Nephron progenitor cell (in vitro differentiated cells): ENCODE measurements around the gene PSMA7.
A peak's percentile ranks its signal among the peaks of the same experiment; 100 is the strongest.

ENCODE experiments used
- DNase-seq: peaks from one replicate; pipeline ENCODE4 v3.0.0; 2021
- H3K27ac Mint-ChIP-seq: 2 replicates; pipeline ENCODE4 v1.8.0; 2021; ENCODE audit warnings: mild to moderate bottlenecking, moderate library complexity, mixed read lengths
- H3K27me3 Mint-ChIP-seq: 2 replicates; pipeline ENCODE4 v1.8.0; 2021; ENCODE audit warnings: mild to moderate bottlenecking, low read depth, mixed read lengths; ENCODE audit not compliant: poor library complexity
- H3K36me3 Mint-ChIP-seq: 2 replicates; pipeline ENCODE4 v1.8.0; 2021; ENCODE audit warnings: low read depth, mixed read lengths
- H3K4me1 Mint-ChIP-seq: 2 replicates; pipeline ENCODE4 v1.8.0; 2021; ENCODE audit warnings: mixed read lengths
- H3K4me3 Mint-ChIP-seq: 2 replicates; pipeline ENCODE4 v1.8.0; 2021; ENCODE audit warnings: mild to moderate bottlenecking, moderate library complexity, mixed read lengths
- H3K9me3 Mint-ChIP-seq: 2 replicates; pipeline ENCODE4 v1.8.0; 2021; ENCODE audit warnings: mild to moderate bottlenecking, moderate library complexity, mixed read lengths
- TF ChIP-seq, protein P1 (sequence below): fragments of 200-600 bp; sonication (generic); IDR thresholded peaks from 2 replicates; pipeline ENCODE4 v1.5.0; 2021; ENCODE audit warnings: antibody characterized with exemption

The PSMA7 gene

GRCh38 chr20:62131560-62132320 is 11.5 kb downstream of the PSMA7 start:
- no peak for DNase-seq
- no peaks in the 10 kb centered on the region for H3K4me1 Mint-ChIP-seq
- no peak overlapping the region for H3K4me3 Mint-ChIP-seq
- H3K9me3 Mint-ChIP-seq: no peaks in the 10 kb centered on the region
- no peaks in the 10 kb centered on the region for H3K27me3 Mint-ChIP-seq
- peaks cover 65% of the 10 kb centered on the region for H3K36me3 Mint-ChIP-seq
- TF ChIP-seq, protein P1, sequence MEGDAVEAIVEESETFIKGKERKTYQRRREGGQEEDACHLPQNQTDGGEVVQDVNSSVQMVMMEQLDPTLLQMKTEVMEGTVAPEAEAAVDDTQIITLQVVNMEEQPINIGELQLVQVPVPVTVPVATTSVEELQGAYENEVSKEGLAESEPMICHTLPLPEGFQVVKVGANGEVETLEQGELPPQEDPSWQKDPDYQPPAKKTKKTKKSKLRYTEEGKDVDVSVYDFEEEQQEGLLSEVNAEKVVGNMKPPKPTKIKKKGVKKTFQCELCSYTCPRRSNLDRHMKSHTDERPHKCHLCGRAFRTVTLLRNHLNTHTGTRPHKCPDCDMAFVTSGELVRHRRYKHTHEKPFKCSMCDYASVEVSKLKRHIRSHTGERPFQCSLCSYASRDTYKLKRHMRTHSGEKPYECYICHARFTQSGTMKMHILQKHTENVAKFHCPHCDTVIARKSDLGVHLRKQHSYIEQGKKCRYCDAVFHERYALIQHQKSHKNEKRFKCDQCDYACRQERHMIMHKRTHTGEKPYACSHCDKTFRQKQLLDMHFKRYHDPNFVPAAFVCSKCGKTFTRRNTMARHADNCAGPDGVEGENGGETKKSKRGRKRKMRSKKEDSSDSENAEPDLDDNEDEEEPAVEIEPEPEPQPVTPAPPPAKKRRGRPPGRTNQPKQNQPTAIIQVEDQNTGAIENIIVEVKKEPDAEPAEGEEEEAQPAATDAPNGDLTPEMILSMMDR: no peak
- peak overlapping the region; percentile 90 for H3K27ac Mint-ChIP-seq

DNA sequence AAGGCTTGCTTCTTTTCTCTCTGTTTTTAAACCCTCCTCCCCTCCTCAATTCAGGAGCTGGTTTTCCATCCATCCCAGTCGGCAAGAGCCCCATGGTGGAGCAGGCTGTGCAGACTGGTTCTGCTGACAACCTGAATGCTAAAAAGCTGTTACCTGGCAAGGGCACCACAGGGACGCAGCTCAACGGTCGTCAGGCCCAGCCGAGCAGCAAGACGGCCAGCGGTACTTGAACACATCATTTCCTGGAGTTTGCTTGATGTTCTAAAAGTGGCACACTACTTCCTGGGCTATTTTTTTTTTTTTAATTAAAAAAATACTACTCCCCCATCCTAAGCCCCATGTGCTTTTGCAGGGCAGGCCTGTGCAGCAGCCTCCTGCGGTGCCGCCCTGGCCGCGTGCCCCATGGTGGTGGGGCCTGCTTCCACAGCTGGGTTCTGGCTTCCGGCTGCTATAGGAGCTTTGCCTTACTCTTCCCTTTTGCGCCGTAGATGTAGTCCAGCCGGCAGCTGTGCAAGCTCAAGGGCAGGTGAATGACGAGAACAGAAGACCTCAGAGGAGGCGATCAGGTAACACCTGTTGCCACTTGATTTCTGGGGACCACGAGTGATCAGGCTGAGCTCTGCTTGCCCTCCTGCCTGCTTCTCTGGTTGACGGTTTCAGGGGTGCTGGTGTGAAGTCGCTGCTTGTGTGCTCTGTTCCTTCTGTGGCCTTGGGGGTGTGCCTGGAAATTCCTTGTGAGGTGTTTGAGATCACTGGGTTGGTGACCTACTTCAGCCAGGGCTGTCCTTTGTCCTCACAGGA is 13.3 kb downstream of the PSMA7 start:
- DNase-seq: no peak
- TF ChIP-seq, protein P1: no peak
- Mint-ChIP-seq H3K4me1 (peaks cover 2% of the 10 kb centered on the region), H3K27me3 (no peaks in the 10 kb centered on the region), H3K9me3 (no peaks in the 10 kb centered on the region), H3K4me3 (no peak overlapping the region), H3K36me3 (peaks cover 68% of the 10 kb centered on the region), H3K27ac (no peak overlapping the region)

DNA sequence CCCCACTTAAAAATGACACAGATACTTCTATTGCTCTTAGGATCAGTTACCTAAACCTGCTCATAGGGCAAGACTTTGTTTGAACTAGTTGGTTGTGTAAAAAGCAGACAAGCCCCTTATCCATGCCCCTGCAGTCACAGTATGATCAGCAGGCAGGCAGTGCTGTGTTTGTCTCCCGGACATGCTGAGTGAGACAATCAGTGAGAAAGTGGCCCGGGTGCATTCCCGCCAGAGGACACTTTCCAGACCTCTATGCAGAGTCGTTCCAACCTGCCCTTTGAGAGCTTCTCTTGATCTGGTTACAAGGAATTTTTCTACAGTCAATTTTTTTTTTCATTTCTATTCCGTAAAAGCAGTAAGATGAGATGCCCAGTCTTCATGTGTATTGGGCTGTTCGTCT is 14.7 kb downstream of the PSMA7 start:
- H3K4me1 Mint-ChIP-seq: peaks cover 16% of the 10 kb centered on the region
- DNase-seq: no peak
- H3K27ac Mint-ChIP-seq: no peak overlapping the region
- H3K9me3 Mint-ChIP-seq: no peaks in the 10 kb centered on the region
- TF ChIP-seq, protein P1: no peak
- no peak overlapping the region for H3K4me3 Mint-ChIP-seq
- H3K36me3 Mint-ChIP-seq: peaks cover 73% of the 10 kb centered on the region
- no peaks in the 10 kb centered on the region for H3K27me3 Mint-ChIP-seq

- TF ChIP-seq, protein P1: no peak
- no peak overlapping the region for H3K27ac Mint-ChIP-seq
- H3K27me3 Mint-ChIP-seq: no peaks in the 10 kb centered on the region
- no peak for DNase-seq
- no peak overlapping the region for H3K4me3 Mint-ChIP-seq
- no peaks in the 10 kb centered on the region for H3K9me3 Mint-ChIP-seq
- H3K4me1 Mint-ChIP-seq: peaks cover 19% of the 10 kb centered on the region
- peaks cover 73% of the 10 kb centered on the region for H3K36me3 Mint-ChIP-seq
These were observed 15.4 kb downstream of the PSMA7 start for GRCh38 chr20:62127799-62128198.

DNA sequence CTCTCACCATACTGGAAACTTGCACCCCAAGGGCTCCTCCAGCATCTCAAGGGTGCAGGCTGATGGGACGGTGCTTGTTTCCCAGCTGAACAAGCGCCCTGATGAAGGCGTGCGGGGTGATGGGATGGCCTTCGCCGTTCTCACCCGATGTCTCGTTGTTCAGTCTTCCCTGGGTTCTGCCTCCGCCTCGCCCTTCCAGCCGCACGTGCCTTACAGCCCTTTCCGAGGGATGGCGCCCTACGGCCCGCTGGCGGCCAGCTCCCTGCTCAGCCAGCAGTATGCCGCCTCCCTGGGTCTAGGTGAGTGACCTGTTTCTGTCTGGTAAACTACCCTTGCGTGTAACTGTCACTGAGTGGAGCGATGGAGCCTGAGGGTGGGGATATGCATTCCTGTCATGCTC is 17.1 kb downstream of the PSMA7 start:
- TF ChIP-seq, protein P1: no peak
- Mint-ChIP-seq H3K4me1 (peaks cover 21% of the 10 kb centered on the region), H3K9me3 (no peaks in the 10 kb centered on the region)

More for the DNA sequence above, 17.1 kb downstream of the PSMA7 start:
- H3K36me3 Mint-ChIP-seq: peaks cover 59% of the 10 kb centered on the region
- H3K27ac Mint-ChIP-seq: no peak overlapping the region
- no peak overlapping the region for H3K4me3 Mint-ChIP-seq
- peaks cover 2% of the 10 kb centered on the region for H3K27me3 Mint-ChIP-seq
- no peak for DNase-seq
